Fibroblast of skin of abdomen (primary cell): ENCODE results near the gene ZMYND19. TPM values are rescaled to one million over a fixed set of nuclear protein-coding genes. Genes with fewer than 3 reads are reported as not detected.
A peak's percentile ranks its signal among the peaks of the same experiment; 100 is the strongest.
"Not testable (repeated sequence)": the region's sequence is repeated elsewhere in the genome, so short reads cannot be mapped to it uniquely, and the experiment has no call there.

Experiments used
- DNase-seq: peaks from one replicate; pipeline ENCODE4 v3.0.0-alpha.2; 2013
- polyA plus RNA-seq, 2 experiments: library from polyadenylated mRNA; unstranded; fragments of 120-200 nt; gene quantifications; one replicate each; pipeline ENCODE4 v1.2.1, GENCODE V29; 2013; ENCODE audit not compliant: insufficient read length in 2 of 2

ZMYND19 gene
- polyA plus RNA-seq (2013, experiment 1 of 2; ENCODE audit: insufficient read length): 22.7 TPM
- polyA plus RNA-seq (2013, experiment 2 of 2; ENCODE audit: insufficient read length): 24.4 TPM

- peak; percentile 89 for DNase-seq
Observed at GRCh38 chr9:137590469-137591383, at the start of gene ZMYND19. TSS of gene ZMYND19 (minus strand) at chr9:137590512. CDS start at chr9:137590263, 249 bp downstream.

- no peak for DNase-seq
Observed at GRCh38 chr9:137639303-137640051, 49.2 kb upstream of the ZMYND19 start.

GRCh38 chr9:137638680-137639079 lies 48.4 kb upstream of the ZMYND19 start:
- no peak for DNase-seq

GRCh38 chr9:137634016-137634415 lies 43.7 kb upstream of the ZMYND19 start:
- DNase-seq: no peak

GRCh38 chr9:137632230-137633161 lies 42.2 kb upstream of the ZMYND19 start:
- DNase-seq: no peak

GRCh38 chr9:137631345-137632229 lies 41.3 kb upstream of the ZMYND19 start:
- no peak for DNase-seq

- DNase-seq: no peak
Observed at GRCh38 chr9:137630679-137631078, 40.4 kb upstream of the ZMYND19 start.

- DNase-seq: no peak
Observed at GRCh38 chr9:137630126-137630525, 39.8 kb upstream of the ZMYND19 start.

- not testable (repeated sequence) for DNase-seq
Observed at GRCh38 chr9:137627406-137627805, 37.1 kb upstream of the ZMYND19 start.

GRCh38 chr9:137626464-137626863 lies 36.2 kb upstream of the ZMYND19 start:
- DNase-seq: no peak

- DNase-seq: not testable (repeated sequence)
Observed at GRCh38 chr9:137622211-137622610, 31.9 kb upstream of the ZMYND19 start.

- no peak for DNase-seq
Observed at GRCh38 chr9:137621131-137621757, 30.9 kb upstream of the ZMYND19 start.

- DNase-seq: no peak
Observed at GRCh38 chr9:137620581-137620980, 30.3 kb upstream of the ZMYND19 start.

GRCh38 chr9:137620048-137620405 lies 29.7 kb upstream of the ZMYND19 start:
- DNase-seq: no peak

- peak; percentile 30 for DNase-seq
Observed at GRCh38 chr9:137619240-137620047, 29.1 kb upstream of the ZMYND19 start.

- DNase-seq: peak; percentile 87
Observed at GRCh38 chr9:137618105-137619067, 28.1 kb upstream of the ZMYND19 start, which contains the start of gene EHMT1. TSS of gene EHMT1 (plus strand) at chr9:137619005. CDS start at chr9:137619029, 24 bp downstream.

GRCh38 chr9:137615387-137615871 lies 25.1 kb upstream of the ZMYND19 start:
- no peak for DNase-seq
